Stimulated activated CD8-positive, alpha-beta memory T cell treated with anti-CD3 and anti-CD28 coated beads, Interleukin-15, amount 100 ng/mL, for 48 hours (primary cell): ENCODE measurements around the gene ADAMTSL1.

ENCODE experiments used
- DNase-seq, 2 donors: peaks; one replicate each; pipeline ENCODE4 v3.0.0-alpha.2; 2020; ENCODE audit warnings: low read depth in 2 of 2

The ADAMTSL1 gene

GRCh38 chr9:18700714-18701113, 226.8 kb downstream of the ADAMTSL1 start:
- no peak for DNase-seq

GRCh38 chr9:18703151-18703900, 229.4 kb downstream of the ADAMTSL1 start:
- no peak for DNase-seq

GRCh38 chr9:18703901-18704379, 230.0 kb downstream of the ADAMTSL1 start:
- DNase-seq, result no peak

- DNase-seq, result no peak
Measured at GRCh38 chr9:18705796-18706392, 231.9 kb downstream of the ADAMTSL1 start.

GRCh38 chr9:18706648-18707047, 232.7 kb downstream of the ADAMTSL1 start:
- no peak for DNase-seq

GRCh38 chr9:18707061-18707461, 233.1 kb downstream of the ADAMTSL1 start:
- no peak for DNase-seq

- no peak for DNase-seq
Measured at GRCh38 chr9:18707489-18708205, 233.7 kb downstream of the ADAMTSL1 start.

- DNase-seq, result no peak
Measured at GRCh38 chr9:18708429-18708828, 234.5 kb downstream of the ADAMTSL1 start.

GRCh38 chr9:18710065-18710464, 236.1 kb downstream of the ADAMTSL1 start:
- no peak for DNase-seq

GRCh38 chr9:18717759-18718158, 243.8 kb downstream of the ADAMTSL1 start:
- no peak for DNase-seq

GRCh38 chr9:18718393-18718792, 244.4 kb downstream of the ADAMTSL1 start:
- DNase-seq, result no peak

- no peak for DNase-seq
Measured at GRCh38 chr9:18718932-18719331, 245.0 kb downstream of the ADAMTSL1 start.

- DNase-seq, result no peak
Measured at GRCh38 chr9:18720691-18721090, 246.7 kb downstream of the ADAMTSL1 start.

- DNase-seq, result no peak
Measured at GRCh38 chr9:18721267-18721994, 247.5 kb downstream of the ADAMTSL1 start.

- no peak for DNase-seq
Measured at GRCh38 chr9:18721995-18722310, 248.0 kb downstream of the ADAMTSL1 start.

GRCh38 chr9:18722882-18723281, 248.9 kb downstream of the ADAMTSL1 start:
- DNase-seq, result no peak

GRCh38 chr9:18723366-18723765, 249.4 kb downstream of the ADAMTSL1 start:
- no peak for DNase-seq

GRCh38 chr9:18726546-18726945, 252.6 kb downstream of the ADAMTSL1 start:
- no peak for DNase-seq

- DNase-seq, result no peak
Measured at GRCh38 chr9:18727904-18728303, 254.0 kb downstream of the ADAMTSL1 start.

- no peak for DNase-seq
Measured at GRCh38 chr9:18728642-18729041, 254.7 kb downstream of the ADAMTSL1 start.

GRCh38 chr9:18730241-18730640, 256.3 kb downstream of the ADAMTSL1 start:
- no peak for DNase-seq

- no peak for DNase-seq
Measured at GRCh38 chr9:18739127-18739526, 265.2 kb downstream of the ADAMTSL1 start.
